A673 (cell line): ENCODE data around the gene SDCCAG8.

Experiments used
- EZH2 ChIP-seq: fragments of 200-600 bp; sonication (generic); IDR thresholded peaks from 2 replicates; pipeline ENCODE4 v1.6.1; 2017; ENCODE audit warnings: borderline replicate concordance, low read depth, mild to moderate bottlenecking, mixed read lengths, antibody characterized with exemption, low read length; ENCODE audit not compliant: poor library complexity, severe bottlenecking
- TF ChIP-seq, protein P1 (sequence below): fragments of 300-800, 200-600 bp; sonication (generic); conservative IDR thresholded peaks from 2 replicates; pipeline ENCODE4 v1.5.1; 2017; ENCODE audit warnings: low read depth, mild to moderate bottlenecking, antibody characterized with exemption, low read length, moderate library complexity, mixed read lengths

DNA sequence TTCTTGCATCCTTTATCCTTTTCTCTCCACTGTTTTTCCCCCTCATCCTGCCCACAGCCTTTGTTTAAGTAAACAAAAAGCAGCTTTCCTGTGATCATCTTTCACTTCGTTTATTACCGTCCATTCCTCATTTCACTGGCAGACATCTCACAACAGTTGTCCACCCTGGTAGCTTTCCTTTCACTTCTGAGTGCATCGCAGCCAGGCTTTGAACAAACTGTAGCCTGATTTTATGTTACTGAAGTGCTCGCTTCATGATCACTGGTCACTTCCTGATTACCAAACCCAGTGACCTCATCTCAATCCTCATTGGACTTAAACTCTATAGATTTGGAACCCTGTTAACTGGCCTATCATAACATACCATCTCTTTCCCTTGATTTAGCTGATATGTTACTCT, 67.7 kb downstream of the SDCCAG8 start:
- TF ChIP-seq, protein P1, sequence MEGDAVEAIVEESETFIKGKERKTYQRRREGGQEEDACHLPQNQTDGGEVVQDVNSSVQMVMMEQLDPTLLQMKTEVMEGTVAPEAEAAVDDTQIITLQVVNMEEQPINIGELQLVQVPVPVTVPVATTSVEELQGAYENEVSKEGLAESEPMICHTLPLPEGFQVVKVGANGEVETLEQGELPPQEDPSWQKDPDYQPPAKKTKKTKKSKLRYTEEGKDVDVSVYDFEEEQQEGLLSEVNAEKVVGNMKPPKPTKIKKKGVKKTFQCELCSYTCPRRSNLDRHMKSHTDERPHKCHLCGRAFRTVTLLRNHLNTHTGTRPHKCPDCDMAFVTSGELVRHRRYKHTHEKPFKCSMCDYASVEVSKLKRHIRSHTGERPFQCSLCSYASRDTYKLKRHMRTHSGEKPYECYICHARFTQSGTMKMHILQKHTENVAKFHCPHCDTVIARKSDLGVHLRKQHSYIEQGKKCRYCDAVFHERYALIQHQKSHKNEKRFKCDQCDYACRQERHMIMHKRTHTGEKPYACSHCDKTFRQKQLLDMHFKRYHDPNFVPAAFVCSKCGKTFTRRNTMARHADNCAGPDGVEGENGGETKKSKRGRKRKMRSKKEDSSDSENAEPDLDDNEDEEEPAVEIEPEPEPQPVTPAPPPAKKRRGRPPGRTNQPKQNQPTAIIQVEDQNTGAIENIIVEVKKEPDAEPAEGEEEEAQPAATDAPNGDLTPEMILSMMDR: no peak
- TF ChIP-seq EZH2: no peak
